Activated gamma-delta T cell (primary cell): ENCODE measurements around the gene CCDC82.

ENCODE experiments used
- DNase-seq: peaks from one replicate; lab custom pipeline; 2025; lab: John Stamatoyannopoulos, UW

The CCDC82 gene

DNA sequence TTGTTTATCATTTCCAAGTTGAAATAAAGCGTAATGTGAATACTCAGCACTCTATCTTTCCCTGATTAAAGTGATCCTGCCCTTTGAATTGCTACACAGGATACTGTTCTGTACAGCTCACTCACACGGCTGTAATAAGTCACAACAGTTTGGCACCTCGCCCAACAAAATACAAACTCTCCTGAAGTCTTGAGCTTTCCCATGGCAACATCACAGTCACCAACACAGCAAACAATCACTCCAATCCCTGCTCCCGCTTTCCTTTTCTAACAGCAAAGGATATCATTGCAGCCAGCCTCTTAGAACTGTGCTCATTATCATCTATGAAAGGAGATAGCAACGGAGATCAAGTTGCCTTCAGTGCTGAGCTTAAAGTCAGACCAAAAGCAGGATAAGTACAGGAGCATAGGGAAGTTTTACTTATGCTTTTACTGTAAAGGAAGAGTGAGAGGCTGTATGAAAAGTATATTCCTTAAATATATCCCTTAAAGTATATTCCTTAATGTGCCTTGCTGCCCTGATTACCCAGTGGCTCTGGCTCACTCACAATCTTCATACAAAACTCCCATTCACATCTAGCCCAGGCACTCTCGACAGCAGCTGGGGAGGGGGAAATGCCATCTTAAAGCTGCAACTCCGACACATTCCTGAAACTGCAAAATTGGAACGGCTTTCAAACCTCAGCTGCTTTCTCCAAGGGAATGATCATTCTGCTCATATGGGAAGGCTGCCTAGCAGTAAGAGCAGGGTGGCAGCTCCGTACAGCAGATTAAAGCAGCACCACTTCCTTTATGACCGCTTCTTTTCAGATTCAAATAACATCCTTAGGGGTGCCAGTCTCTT is 82.6 kb downstream of the CCDC82 start:
- no peak for DNase-seq

DNA sequence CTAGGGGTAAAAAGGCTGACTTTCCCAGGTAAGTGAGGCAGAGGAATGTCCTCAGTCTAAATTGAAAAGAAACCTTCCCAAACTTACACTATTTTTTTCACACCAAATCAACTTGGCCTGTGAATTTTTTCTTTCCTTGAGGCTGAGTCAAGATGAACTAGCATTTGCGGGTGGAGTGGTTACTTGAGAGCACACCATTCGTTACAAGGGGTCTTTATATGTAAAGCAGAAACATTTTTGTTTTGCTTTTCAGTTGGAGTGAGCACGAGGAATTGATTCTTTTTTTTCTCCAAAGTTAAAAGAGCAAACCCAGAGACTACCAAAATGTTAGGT is 83.1 kb downstream of the CCDC82 start:
- DNase-seq: no peak

GRCh38 chr11:96306071-96306470 is 83.6 kb downstream of the CCDC82 start:
- DNase-seq: no peak

- DNase-seq: no peak
These were observed 85.7 kb downstream of the CCDC82 start for GRCh38 chr11:96303980-96304379.

- no peak for DNase-seq
These were observed 86.6 kb downstream of the CCDC82 start for GRCh38 chr11:96303064-96303463.
